ENCODE results near the gene DYSF.

DNA sequence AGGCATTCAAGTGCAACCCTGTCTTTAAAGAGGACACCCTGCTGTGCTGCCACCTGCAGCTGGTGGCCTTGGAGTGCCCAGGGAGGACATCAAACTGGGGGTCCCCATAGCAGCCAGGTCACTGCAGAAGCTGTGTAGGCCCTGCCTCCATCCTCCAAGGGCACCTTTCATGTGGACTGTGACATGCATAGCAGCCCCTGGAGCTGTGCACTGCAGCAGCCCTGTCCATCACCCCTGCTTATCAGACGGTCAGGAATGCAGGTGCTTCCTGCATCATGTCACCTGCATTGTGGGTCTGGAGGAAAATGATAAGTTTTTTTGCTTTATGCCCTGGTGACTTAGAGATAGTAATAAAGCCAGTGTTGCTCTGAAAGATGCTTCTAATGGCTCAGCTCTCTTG is 155.7 kb downstream of the DYSF start:
- TF ChIP-seq CTCF (IDR thresholded peaks at IDR 0.05) (no peak), POLR2A (IDR thresholded peaks at IDR 0.05) (no peak)
